Subcutaneous adipose tissue (tissue), 4 donors: Measurements from ENCODE around the gene FBXO7. TPM values are rescaled to one million over a fixed set of nuclear protein-coding genes. Genes with fewer than 3 reads are reported as not detected.

ENCODE experiments used
- total RNA-seq, 4 donors: library from RNA; depleted of rRNA; stranded (reverse); fragments of >200 nt; gene quantifications; one replicate each; pipeline ENCODE4 v1.1.0, GENCODE V29; 2016
- TF ChIP-seq, protein P1 (sequence below): fragments of 450-650 bp; IDR thresholded peaks from one replicate; pipeline ENCODE4 v1.5.1; 2016; ENCODE audit warnings: low read depth, mild to moderate bottlenecking, control low read depth, antibody characterized with exemption, moderate library complexity

FBXO7 gene
- total RNA-seq, 4 donors from 2014 or later = 85.1 to 101 (median 93.8) TPM

DNA sequence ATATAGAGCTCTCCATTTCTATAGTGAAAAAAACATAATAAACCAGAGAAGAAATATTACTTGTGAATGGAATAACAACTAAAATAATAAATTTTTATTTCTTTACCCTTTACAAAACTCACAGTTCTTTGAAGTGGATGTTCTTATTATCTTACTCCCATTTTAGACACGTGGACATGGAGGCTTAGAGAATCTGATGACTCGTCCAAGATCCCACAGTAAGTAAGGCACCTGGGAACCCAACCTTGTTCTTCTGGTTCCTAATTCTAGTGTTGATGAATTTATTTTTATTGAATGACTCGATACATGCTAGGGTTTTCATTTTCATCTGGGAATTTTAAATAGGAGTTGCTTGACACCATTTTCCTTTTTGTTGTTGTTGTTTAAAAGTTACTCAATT lies 12.2 kb upstream of the FBXO7 start:
- TF ChIP-seq, protein P1, sequence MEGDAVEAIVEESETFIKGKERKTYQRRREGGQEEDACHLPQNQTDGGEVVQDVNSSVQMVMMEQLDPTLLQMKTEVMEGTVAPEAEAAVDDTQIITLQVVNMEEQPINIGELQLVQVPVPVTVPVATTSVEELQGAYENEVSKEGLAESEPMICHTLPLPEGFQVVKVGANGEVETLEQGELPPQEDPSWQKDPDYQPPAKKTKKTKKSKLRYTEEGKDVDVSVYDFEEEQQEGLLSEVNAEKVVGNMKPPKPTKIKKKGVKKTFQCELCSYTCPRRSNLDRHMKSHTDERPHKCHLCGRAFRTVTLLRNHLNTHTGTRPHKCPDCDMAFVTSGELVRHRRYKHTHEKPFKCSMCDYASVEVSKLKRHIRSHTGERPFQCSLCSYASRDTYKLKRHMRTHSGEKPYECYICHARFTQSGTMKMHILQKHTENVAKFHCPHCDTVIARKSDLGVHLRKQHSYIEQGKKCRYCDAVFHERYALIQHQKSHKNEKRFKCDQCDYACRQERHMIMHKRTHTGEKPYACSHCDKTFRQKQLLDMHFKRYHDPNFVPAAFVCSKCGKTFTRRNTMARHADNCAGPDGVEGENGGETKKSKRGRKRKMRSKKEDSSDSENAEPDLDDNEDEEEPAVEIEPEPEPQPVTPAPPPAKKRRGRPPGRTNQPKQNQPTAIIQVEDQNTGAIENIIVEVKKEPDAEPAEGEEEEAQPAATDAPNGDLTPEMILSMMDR = no peak

- TF ChIP-seq, protein P1 = no peak
These were observed 8.9 kb upstream of the FBXO7 start for GRCh38 chr22:32465661-32466060.

DNA sequence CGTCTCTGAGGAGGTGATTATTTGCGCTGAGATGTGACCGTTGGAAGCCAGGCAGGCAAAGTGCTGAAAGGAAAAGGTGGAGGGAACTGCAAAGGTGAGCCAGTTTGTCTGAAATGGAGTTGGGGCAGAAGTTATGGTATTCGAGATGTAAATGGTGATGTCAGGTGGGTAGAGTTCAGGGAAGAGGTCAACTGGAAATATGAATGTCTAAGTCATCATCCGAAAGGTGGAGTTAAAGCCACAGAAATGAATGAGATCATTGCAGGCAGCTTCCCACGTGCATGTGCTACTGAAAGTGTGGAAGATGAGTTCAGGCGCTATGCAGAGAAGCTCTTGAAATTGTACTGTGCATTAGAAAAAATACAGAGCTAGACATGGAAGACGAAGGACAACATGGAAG lies 8.1 kb upstream of the FBXO7 start:
- TF ChIP-seq, protein P1 = no peak

GRCh38 chr22:32469799-32470212 lies 4.8 kb upstream of the FBXO7 start:
- TF ChIP-seq, protein P1 = no peak

- TF ChIP-seq, protein P1 = no peak
These were observed 1.1 kb upstream of the FBXO7 start for GRCh38 chr22:32473388-32473952.

DNA sequence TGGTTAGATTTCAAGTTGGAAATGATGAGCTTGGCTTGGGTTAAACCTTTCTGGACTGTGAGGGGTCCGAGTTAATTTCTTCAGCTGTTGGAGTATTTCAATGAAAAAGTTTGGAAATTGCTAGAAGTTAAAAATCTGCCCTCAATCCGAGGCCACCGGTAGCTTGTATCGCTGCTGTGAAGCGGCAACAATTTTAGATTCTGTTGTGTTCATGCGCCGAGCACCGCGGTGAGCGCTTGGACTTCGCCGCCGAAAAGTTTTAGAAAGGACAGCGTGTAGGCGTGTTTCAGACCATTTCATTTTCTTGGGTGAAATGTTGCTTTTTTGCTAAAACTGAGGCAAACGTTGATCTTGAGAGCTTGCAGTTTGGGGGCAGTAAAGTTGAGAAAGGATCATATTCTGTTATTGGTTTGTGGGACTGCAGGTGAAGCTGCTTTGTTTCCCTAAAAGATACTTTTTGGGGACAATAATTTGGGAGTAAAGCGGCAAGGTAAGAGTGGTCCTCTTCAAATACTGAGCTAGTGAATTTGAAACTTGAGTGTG lies 928 bp downstream of the FBXO7 start:
- TF ChIP-seq, protein P1 = no peak

DNA sequence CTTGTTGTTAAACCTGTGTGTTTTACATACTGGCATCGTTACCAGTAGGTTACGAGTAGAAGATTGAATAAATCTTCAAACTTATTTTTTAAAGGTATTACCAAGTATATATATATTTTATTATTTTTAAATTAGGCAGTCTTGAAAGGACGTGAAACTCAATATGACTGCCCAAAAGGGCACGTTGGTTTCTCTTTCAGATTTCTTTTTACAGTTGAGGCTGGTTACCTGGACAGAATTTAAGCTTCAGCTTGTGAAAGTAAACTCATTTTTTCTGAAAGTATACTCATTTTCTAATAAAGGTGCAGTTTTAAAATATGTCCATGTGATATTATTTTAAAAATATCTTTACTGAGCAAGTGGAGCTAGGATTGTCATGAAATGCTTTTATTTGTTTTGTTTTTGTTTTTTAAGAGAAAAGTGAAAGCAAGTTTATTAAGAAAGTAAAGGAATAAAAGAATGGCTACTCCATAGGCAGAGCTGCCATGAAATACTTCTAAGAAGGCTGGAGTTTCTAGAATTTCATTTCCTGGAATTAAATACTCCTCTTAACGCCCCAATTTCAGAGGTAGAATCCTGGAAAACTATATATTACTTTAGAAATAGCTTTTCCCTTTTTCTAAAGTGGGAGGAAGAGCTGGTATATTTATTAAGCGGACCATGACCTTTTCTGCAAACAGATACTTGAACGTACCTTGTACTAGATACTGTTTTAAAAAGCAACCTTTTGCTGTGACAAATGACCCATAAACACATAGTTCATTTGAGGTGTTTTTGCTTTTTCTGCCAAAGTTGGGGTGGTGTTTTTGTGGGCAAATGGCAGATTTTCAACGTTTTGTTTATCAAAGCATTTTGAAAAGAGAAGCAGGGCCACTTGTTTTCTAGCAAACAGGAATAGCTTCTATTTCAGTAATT lies 1.9 kb downstream of the FBXO7 start:
- TF ChIP-seq, protein P1 = no peak
